HepG2 (cell line): ENCODE results near the gene PIGX. TPM values are rescaled to one million over a fixed set of nuclear protein-coding genes. Genes with fewer than 3 reads are reported as not detected.
A peak's percentile ranks its signal among the peaks of the same experiment; 100 is the strongest.

ENCODE experiments used
- ATAC-seq: fragments of 200-7000 bp; cut with Tn5 transposase; 3 replicates; pipeline ENCODE4 v1.9.1; 2020; ENCODE audit warnings: mild to moderate bottlenecking, moderate library complexity
- BruUV-seq: library from RNA; stranded (reverse); fragments of 400-500 nt; replicated peaks from 2 replicates; lab custom pipeline; 2021; lab: Mats Ljungman, UMichigan
- CTCF ChIA-PET: fragments of 300-600 bp; formaldehyde crosslinking; extraction: SDS; loops from one replicate; lab custom pipeline; 2021; ENCODE audit warnings: low total read pairs, inconsistent platforms, low intra/inter-chr PET ratio; lab: Yijun Ruan, JAX
- POLR2A ChIA-PET: fragments of 350-600 bp; sonication (Branson Sonifier 250); formaldehyde crosslinking; loops from one replicate; lab custom pipeline; 2020; ENCODE audit warnings: antibody characterized with exemption, inconsistent platforms; lab: Yijun Ruan, JAX
- DNase-seq: peaks from one replicate; pipeline ENCODE4 v3.0.0-alpha.2; 2015; ENCODE audit warnings: low spot score
- FAIRE-seq: peaks from 3 replicates; lab custom pipeline; 2011; peaks lifted over from hg19 to GRCh38; lab: Jason Lieb, UNC
- H2AFZ ChIP-seq: one replicate; pipeline ENCODE4 v1.6.1; 2011; ENCODE audit warnings: low read length, inconsistent platforms
- H3K27ac ChIP-seq: fragments of 300-600 bp; 3 replicates; pipeline ENCODE4 v1.8.0; 2011; ENCODE audit warnings: mixed run types, mild to moderate bottlenecking, mixed read lengths, low read length, inconsistent platforms; ENCODE audit not compliant: insufficient read depth; ENCODE audit errors: extremely low read length
- H3K27me3 ChIP-seq, 2 experiments: fragments of 200-600 bp in 1 of 2; 2 replicates in 1 of 2; 3 replicates in 1 of 2; pipeline versions ENCODE4 v1.6.0 to v1.8.0; 2011; ENCODE audit warnings: low read length in 2 of 2, mild to moderate bottlenecking in 2 of 2, moderate library complexity in 2 of 2, inconsistent platforms in 1 of 2; ENCODE audit not compliant: insufficient read depth in 2 of 2, control insufficient read depth in 1 of 2
- H3K36me3 ChIP-seq, 2 experiments: fragments of 200-600 bp in 1 of 2; replicated peaks in 1 of 2; 2 replicates in 1 of 2; 3 replicates in 1 of 2; pipeline versions ENCODE4 v1.5.1 to v1.8.0; 2011; ENCODE audit warnings: low read length in 2 of 2, inconsistent platforms in 1 of 2; ENCODE audit not compliant: insufficient read depth in 2 of 2, control insufficient read depth in 1 of 2
- H3K4me1 ChIP-seq: 2 replicates; pipeline ENCODE4 v1.5.1; 2012; ENCODE audit warnings: low read length, inconsistent platforms; ENCODE audit not compliant: insufficient read depth
- H3K4me2 ChIP-seq: 2 replicates; pipeline ENCODE4 v1.6.0; 2011; ENCODE audit warnings: low read depth, low read length, inconsistent platforms
- H3K4me3 ChIP-seq, 3 experiments: fragments of 200-600 bp in 1 of 3; sonication (generic), shearing (Covaris generic) in 1 of 3; replicated peaks in 1 of 3; 2 replicates each; pipeline ENCODE4 v1.5.1; 2011 to 2016; ENCODE audit warnings: low read length in 3 of 3, inconsistent platforms in 2 of 3, low read depth in 2 of 3, mild to moderate bottlenecking in 2 of 3, control low read depth in 1 of 3, mixed read lengths in 1 of 3; ENCODE audit not compliant: insufficient read depth in 1 of 3
- H3K79me2 ChIP-seq: one replicate; pipeline ENCODE4 v1.6.1; 2011; ENCODE audit warnings: low read length, inconsistent platforms; ENCODE audit not compliant: insufficient read depth
- H3K9ac ChIP-seq: 2 replicates; pipeline ENCODE4 v1.6.0; 2011; ENCODE audit warnings: mild to moderate bottlenecking, low read depth, low read length, inconsistent platforms; ENCODE audit not compliant: insufficient read depth
- H3K9me3 ChIP-seq: 2 replicates; pipeline ENCODE4 v1.5.1; 2012; ENCODE audit warnings: mild to moderate bottlenecking, low read length
- H4K20me1 ChIP-seq: 2 replicates; pipeline ENCODE4 v1.6.0; 2011; ENCODE audit warnings: inconsistent platforms, mild to moderate bottlenecking, low read length, moderate library complexity; ENCODE audit not compliant: insufficient read depth
- CEBPB ChIP-seq: IDR thresholded peaks from 2 replicates; pipeline ENCODE4 v1.6.1; 2011; ENCODE audit warnings: low read depth, low read length, improper control_type of control experiment, borderline replicate concordance
- PATZ1 ChIP-seq: sonication (generic); formaldehyde crosslinking; IDR thresholded peaks from 2 replicates; pipeline ENCODE4 v1.4.0; 2020; ENCODE audit warnings: missing genetic modification reagents
- SMARCE1 ChIP-seq: fragments of 450-650 bp; IDR thresholded peaks from 2 replicates; pipeline ENCODE4 v1.6.1; 2017; ENCODE audit warnings: borderline replicate concordance
- ZGPAT ChIP-seq: IDR thresholded peaks from 2 replicates; pipeline ENCODE4 v1.6.1; 2016; ENCODE audit warnings: mild to moderate bottlenecking
- ZNF503 ChIP-seq: sonication (generic); formaldehyde crosslinking; IDR thresholded peaks from 2 replicates; pipeline ENCODE4 v1.4.0; 2020; ENCODE audit warnings: missing genetic modification reagents
- WGBS: methylation state at CpG from one replicate; pipeline ENCODE4 v1.1.6; 2017; ENCODE audit warnings: low lambda C conversion rate; 5-methylcytosine and 5-hydroxymethylcytosine counted together
- in situ Hi-C: cut with HindIII; loops from 2 replicates; pipeline ENCODE4 v1.10.0; 2017; ENCODE audit warnings: low pct_unique_long_range_greater_than_20kb; ENCODE audit not compliant: extremely low pct_ligation_motif_present
- intact Hi-C: fragments of 100-400 bp; cut with micrococcal nuclease; formaldehyde crosslinking; loops from one replicate; pipeline ENCODE4 v1.10.0; 2022; ENCODE audit not compliant: unreplicated experiment
- polyA plus RNA-seq, 8 experiments: library from polyadenylated mRNA; depleted of rRNA in 3 of 8; stranded (reverse) in 7 of 8; unstranded in 1 of 8; fragments of >200 nt; fragmentation: Illumina TruSeq in 4 of 8; extraction: Trizol in 4 of 8; gene quantifications; 2 replicates each; pipeline versions ENCODE4 v1.2.1 to v1.2.3, GENCODE V29; 2011 to 2016; ENCODE audit warnings: low read depth in 4 of 8, missing spikeins in 1 of 8, mixed read lengths in 1 of 8; ENCODE audit not compliant: insufficient read depth in 1 of 8
- total RNA-seq, 5 experiments: library from RNA; depleted of rRNA; stranded (reverse); fragments of >200 nt; fragmentation: Illumina TruSeq; extraction: Trizol; gene quantifications; 2 replicates each; pipeline ENCODE4 v1.2.3, GENCODE V29; 2016; ENCODE audit warnings: low read depth in 1 of 5

The PIGX gene
- total and polyA plus RNA-seq, 2 of the 13 experiments (the other 11 are each of a cell fraction or from before 2014, with no cell fraction given), result 13.2 to 21.3 TPM

- BruUV-seq, result no TSS peak
- no peak for ATAC-seq
Measured at GRCh38 chr3:196688349-196688748, 23.8 kb upstream of the PIGX start.

More at GRCh38 chr3:196688349-196688748, 23.8 kb upstream of the PIGX start:
- Histone ChIP-seq H3K4me3 (no peak overlapping the region), H3K4me1 (peaks cover 11% of the 10 kb centered on the region; the same call in 1 of the 2 replicates), H3K27me3 (peaks cover 0 to 20% of the 10 kb centered on the region in 2 experiments; a peak in 2 of 5 replicates), H3K9ac (no peak overlapping the region), H3K27ac (no peak overlapping the region), H3K36me3 (no peaks in the 10 kb centered on the region), H3K4me2 (no peak overlapping the region; the same call in 1 of the 2 replicates), H3K79me2 (no peaks in the 10 kb centered on the region), H2AFZ (no peak overlapping the region), H3K9me3 (no peaks in the 10 kb centered on the region), H4K20me1 (no peaks in the 10 kb centered on the region)
- POLR2A ChIA-PET, result interaction anchor here (0.9 kb wide), 1 partner anchor 120 kb away, joined by 3 read pairs; the partner anchor contains the start of genes FBXO45 and WDR53
- intact Hi-C loops (no loop called here), in situ Hi-C loops (loop anchor here (5.0 to 10.0 kb wide), 2 partner anchors 81 to 154 kb away; no protein-coding TSS in a partner anchor)
- WGBS, result 2% methylated on average over 5 of the region's 5 CpGs
- FAIRE-seq, result no peak
- TF ChIP-seq ZGPAT (CRISPR knock-in tag) (no peak), ZNF503 (no peak), CEBPB (peak; percentile 17; the same call in 1 of the 2 replicates), SMARCE1 (no peak), PATZ1 (no peak)
- CTCF ChIA-PET, result no interaction called here
- DNase-seq, result no peak
